Liver (tissue), 9 donors: ENCODE measurements around the gene NTM. TPM values are rescaled to one million over a fixed set of nuclear protein-coding genes. Genes with fewer than 3 reads are reported as not detected.

ENCODE experiments used
- DNase-seq: peaks from one replicate; pipeline ENCODE4 v3.0.0-alpha.2; 2017; ENCODE audit warnings: low spot score
- H3K27ac ChIP-seq, 2 donors: one replicate each; pipeline ENCODE4 v1.7.0; 2013; ENCODE audit warnings: inconsistent platforms in 2 of 2, low read length in 2 of 2, control low read depth in 1 of 2, low read depth in 1 of 2, mild to moderate bottlenecking in 1 of 2
- H3K27me3 ChIP-seq, 4 donors: one replicate each; pipeline versions ENCODE4 v1.6.1 to v1.7.0; 2013; ENCODE audit warnings: low read length in 3 of 4, inconsistent platforms in 1 of 4, mild to moderate bottlenecking in 1 of 4, moderate library complexity in 1 of 4; ENCODE audit not compliant: control insufficient read depth in 4 of 4, insufficient read depth in 4 of 4
- H3K36me3 ChIP-seq, 4 donors: one replicate each; pipeline versions ENCODE4 v1.6.1 to v1.7.0; 2013; ENCODE audit warnings: low read length in 3 of 4, mild to moderate bottlenecking in 3 of 4, low read depth in 1 of 4, moderate library complexity in 1 of 4; ENCODE audit not compliant: control insufficient read depth in 4 of 4, insufficient read depth in 3 of 4
- H3K4me1 ChIP-seq, 4 donors: one replicate each; pipeline versions ENCODE4 v1.6.1 to v1.7.0; 2013; ENCODE audit warnings: low read length in 3 of 4, mild to moderate bottlenecking in 3 of 4, moderate library complexity in 1 of 4; ENCODE audit not compliant: control insufficient read depth in 4 of 4, insufficient read depth in 4 of 4
- H3K4me3 ChIP-seq, 3 donors: one replicate each; pipeline versions ENCODE4 v1.6.1 to v1.7.0; 2013; ENCODE audit warnings: low read length in 3 of 3, control low read depth in 1 of 3, low read depth in 1 of 3, mild to moderate bottlenecking in 1 of 3
- H3K9ac ChIP-seq, 2 donors: one replicate each; pipeline ENCODE4 v1.7.0; 2013; ENCODE audit warnings: low read length in 2 of 2, mild to moderate bottlenecking in 2 of 2, moderate library complexity in 2 of 2, control low read depth in 1 of 2, low read depth in 1 of 2
- H3K9me3 ChIP-seq, 4 donors: one replicate each; pipeline versions ENCODE4 v1.6.1 to v1.7.0; 2013; ENCODE audit warnings: low read length in 3 of 4; ENCODE audit not compliant: control insufficient read depth in 4 of 4
- EGR1 ChIP-seq, 2 donors: IDR thresholded peaks; 2 replicates each; pipeline ENCODE4 v1.6.1; 2016 to 2018; ENCODE audit warnings: antibody characterized with exemption in 2 of 2, low read depth in 2 of 2
- FOXA2 ChIP-seq: IDR thresholded peaks from 2 replicates; pipeline ENCODE4 v1.6.1; 2016; ENCODE audit warnings: antibody characterized with exemption
- GABPA ChIP-seq, 2 donors: IDR thresholded peaks in 1 of 2; conservative IDR thresholded peaks in 1 of 2; 2 replicates each; pipeline ENCODE4 v1.6.1; 2016; ENCODE audit warnings: antibody characterized with exemption in 2 of 2, mild to moderate bottlenecking in 1 of 2, moderate library complexity in 1 of 2
- HNF4A ChIP-seq, 2 donors: conservative IDR thresholded peaks; 2 replicates each; pipeline ENCODE4 v1.6.1; 2016; ENCODE audit warnings: antibody characterized with exemption in 2 of 2, mild to moderate bottlenecking in 2 of 2
- HNF4G ChIP-seq: IDR thresholded peaks from 2 replicates; pipeline ENCODE4 v1.6.1; 2016; ENCODE audit warnings: antibody characterized with exemption
- JUND ChIP-seq, 2 donors: IDR thresholded peaks; 2 replicates each; pipeline ENCODE4 v1.6.1; 2016; ENCODE audit warnings: antibody characterized with exemption in 2 of 2
- RAD21 ChIP-seq, 2 donors: IDR thresholded peaks; 2 replicates each; pipeline ENCODE4 v1.6.1; 2016; ENCODE audit warnings: antibody characterized with exemption in 2 of 2, mild to moderate bottlenecking in 2 of 2
- RXRA ChIP-seq, 2 donors: IDR thresholded peaks; 2 replicates each; pipeline ENCODE4 v1.6.1; 2017 to 2018; ENCODE audit warnings: antibody characterized with exemption in 2 of 2, mild to moderate bottlenecking in 1 of 2
- SP1 ChIP-seq: IDR thresholded peaks from 2 replicates; pipeline ENCODE4 v1.6.1; 2018; ENCODE audit warnings: antibody characterized with exemption, mild to moderate bottlenecking
- TAF1 ChIP-seq: conservative IDR thresholded peaks from 2 replicates; pipeline ENCODE4 v1.6.1; 2016; ENCODE audit warnings: antibody characterized with exemption, mild to moderate bottlenecking
- YY1 ChIP-seq: IDR thresholded peaks from 2 replicates; pipeline ENCODE4 v1.6.1; 2016; ENCODE audit warnings: antibody characterized with exemption, mild to moderate bottlenecking
- WGBS: extraction: QIAGEN DNeasy Blood & Tissue Kit; methylation state at CpG from one replicate; pipeline ENCODE4 v1.1.7; 2013; 5-methylcytosine and 5-hydroxymethylcytosine counted together
- polyA plus RNA-seq, 2 donors: library from polyadenylated mRNA; stranded (reverse) in 1 of 2; unstranded in 1 of 2; fragments of 200-250 nt in 1 of 2; fragments of >200 nt in 1 of 2; fragmentation: Nextera tagmentation in 1 of 2; extraction: Ambion mirVana in 1 of 2; gene quantifications; one replicate each; pipeline versions ENCODE4 v1.2.1 to v1.2.3, GENCODE V29; 2013 to 2015
- total RNA-seq, 2 donors: library from RNA; depleted of rRNA; stranded (reverse); fragments of >200 nt; gene quantifications; one replicate each; pipeline ENCODE4 v1.2.3, GENCODE V29; 2014
- TF ChIP-seq, protein P1 (sequence below): IDR thresholded peaks from 2 replicates; pipeline ENCODE4 v1.6.1; 2016; ENCODE audit warnings: antibody characterized with exemption
- TF ChIP-seq, protein P2 (sequence below): IDR thresholded peaks from 2 replicates; pipeline ENCODE4 v1.6.1; 2016; ENCODE audit warnings: antibody characterized with exemption
- TF ChIP-seq, protein P3 (sequence below): fragments of 150-350 bp; IDR thresholded peaks from 2 replicates; pipeline ENCODE4 v1.5.1; 2017; ENCODE audit warnings: improper control_type of control experiment, low read depth, low read length; ENCODE audit not compliant: missing input control
- TF ChIP-seq, protein P4 (sequence below): IDR thresholded peaks from 2 replicates; pipeline ENCODE4 v1.6.1; 2016; ENCODE audit warnings: antibody characterized with exemption
- TF ChIP-seq, protein P5 (sequence below): IDR thresholded peaks from 2 replicates; pipeline ENCODE4 v1.6.1; 2016; ENCODE audit warnings: antibody characterized with exemption, mild to moderate bottlenecking
- donor health status: healthy.
- donor health status: healthy.
- donor health status: healthy.
- donor health status: healthy.
- donor health status: healthy.

The NTM gene
- total and polyA plus RNA-seq, 4 donors = 0.08 to 1.1 (median 0.08) TPM; not detected in 1

DNA sequence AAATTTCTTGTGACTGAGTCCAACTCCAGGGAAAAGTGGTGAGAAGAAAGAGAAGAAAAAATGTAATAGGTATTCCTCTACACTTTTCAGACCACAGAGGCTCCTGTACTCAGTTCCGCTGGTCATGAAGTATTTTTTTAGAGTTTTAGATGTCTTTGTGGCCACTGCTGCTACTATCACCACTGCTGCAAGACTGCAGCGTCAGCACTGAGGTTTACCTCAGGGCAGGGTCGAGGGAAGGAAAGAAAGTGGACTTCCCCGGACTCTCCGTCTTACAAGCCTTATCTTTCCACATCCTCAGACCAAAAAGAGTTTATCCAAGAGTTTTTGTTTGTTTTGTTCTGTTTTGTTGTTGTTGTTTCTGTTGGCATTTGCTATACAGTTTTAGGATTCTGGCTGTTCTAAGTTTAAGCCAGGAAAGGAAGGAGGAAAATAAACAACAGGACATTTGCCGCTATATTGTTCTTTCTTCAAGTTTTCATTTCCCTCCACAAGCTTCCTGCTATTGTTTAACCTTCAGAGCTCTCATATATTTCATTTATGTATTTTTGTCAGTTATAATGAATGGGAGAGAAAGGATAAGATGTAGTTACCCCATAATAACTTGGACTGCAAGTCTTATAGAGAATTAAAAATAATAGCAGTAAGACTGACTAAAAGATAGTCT, 919.3 kb downstream of the NTM start (continued):
- TF ChIP-seq, protein P1, sequence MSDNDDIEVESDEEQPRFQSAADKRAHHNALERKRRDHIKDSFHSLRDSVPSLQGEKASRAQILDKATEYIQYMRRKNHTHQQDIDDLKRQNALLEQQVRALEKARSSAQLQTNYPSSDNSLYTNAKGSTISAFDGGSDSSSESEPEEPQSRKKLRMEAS = no peak
- TF ChIP-seq, protein P2, sequence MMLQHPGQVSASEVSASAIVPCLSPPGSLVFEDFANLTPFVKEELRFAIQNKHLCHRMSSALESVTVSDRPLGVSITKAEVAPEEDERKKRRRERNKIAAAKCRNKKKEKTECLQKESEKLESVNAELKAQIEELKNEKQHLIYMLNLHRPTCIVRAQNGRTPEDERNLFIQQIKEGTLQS = no peak
- TF ChIP-seq HNF4A (conservative IDR thresholded peaks at IDR 0.05) = no peak
- TF ChIP-seq HNF4G = no peak
- TF ChIP-seq EGR1 (IDR thresholded peaks at IDR 0.05; ENCODE audit: low read depth in 2 of 2) = no peak
- no peak for TF ChIP-seq TAF1

DNA sequence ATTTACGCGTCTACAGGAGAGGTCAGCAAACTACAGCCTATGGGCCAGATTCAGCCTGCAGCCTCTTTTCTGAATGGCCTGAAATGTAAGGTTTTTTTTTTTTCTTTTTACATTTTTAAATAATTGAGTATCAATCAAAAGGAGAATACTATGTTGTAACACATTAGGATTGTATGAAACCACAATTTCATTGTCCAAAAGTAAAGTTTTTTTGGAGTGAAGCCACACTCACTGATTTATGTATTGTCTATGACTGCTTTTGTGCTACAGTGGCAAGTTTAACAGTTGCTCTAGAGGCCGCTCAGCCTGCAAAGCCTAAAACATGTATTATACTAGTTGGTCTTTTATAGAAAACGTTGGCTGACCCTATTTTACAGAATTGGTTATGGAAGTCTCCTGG, 923.2 kb downstream of the NTM start:
- TF ChIP-seq SP1 (no peak), GABPA (IDR thresholded peaks at IDR 0.05 in 1 of 2, conservative IDR thresholded peaks at IDR 0.05 in 1 of 2) (no peak), RXRA (IDR thresholded peaks at IDR 0.05) (no peak), YY1 (no peak), TAF1 (no peak), JUND (IDR thresholded peaks at IDR 0.05) (no peak), RAD21 (IDR thresholded peaks at IDR 0.05) (no peak), FOXA2 (no peak)
- TF ChIP-seq, protein P3, sequence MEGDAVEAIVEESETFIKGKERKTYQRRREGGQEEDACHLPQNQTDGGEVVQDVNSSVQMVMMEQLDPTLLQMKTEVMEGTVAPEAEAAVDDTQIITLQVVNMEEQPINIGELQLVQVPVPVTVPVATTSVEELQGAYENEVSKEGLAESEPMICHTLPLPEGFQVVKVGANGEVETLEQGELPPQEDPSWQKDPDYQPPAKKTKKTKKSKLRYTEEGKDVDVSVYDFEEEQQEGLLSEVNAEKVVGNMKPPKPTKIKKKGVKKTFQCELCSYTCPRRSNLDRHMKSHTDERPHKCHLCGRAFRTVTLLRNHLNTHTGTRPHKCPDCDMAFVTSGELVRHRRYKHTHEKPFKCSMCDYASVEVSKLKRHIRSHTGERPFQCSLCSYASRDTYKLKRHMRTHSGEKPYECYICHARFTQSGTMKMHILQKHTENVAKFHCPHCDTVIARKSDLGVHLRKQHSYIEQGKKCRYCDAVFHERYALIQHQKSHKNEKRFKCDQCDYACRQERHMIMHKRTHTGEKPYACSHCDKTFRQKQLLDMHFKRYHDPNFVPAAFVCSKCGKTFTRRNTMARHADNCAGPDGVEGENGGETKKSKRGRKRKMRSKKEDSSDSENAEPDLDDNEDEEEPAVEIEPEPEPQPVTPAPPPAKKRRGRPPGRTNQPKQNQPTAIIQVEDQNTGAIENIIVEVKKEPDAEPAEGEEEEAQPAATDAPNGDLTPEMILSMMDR = no peak
- TF ChIP-seq, protein P1 = no peak
- TF ChIP-seq, protein P4, sequence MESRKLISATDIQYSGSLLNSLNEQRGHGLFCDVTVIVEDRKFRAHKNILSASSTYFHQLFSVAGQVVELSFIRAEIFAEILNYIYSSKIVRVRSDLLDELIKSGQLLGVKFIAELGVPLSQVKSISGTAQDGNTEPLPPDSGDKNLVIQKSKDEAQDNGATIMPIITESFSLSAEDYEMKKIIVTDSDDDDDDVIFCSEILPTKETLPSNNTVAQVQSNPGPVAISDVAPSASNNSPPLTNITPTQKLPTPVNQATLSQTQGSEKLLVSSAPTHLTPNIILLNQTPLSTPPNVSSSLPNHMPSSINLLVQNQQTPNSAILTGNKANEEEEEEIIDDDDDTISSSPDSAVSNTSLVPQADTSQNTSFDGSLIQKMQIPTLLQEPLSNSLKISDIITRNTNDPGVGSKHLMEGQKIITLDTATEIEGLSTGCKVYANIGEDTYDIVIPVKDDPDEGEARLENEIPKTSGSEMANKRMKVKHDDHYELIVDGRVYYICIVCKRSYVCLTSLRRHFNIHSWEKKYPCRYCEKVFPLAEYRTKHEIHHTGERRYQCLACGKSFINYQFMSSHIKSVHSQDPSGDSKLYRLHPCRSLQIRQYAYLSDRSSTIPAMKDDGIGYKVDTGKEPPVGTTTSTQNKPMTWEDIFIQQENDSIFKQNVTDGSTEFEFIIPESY = no peak
- TF ChIP-seq, protein P5, sequence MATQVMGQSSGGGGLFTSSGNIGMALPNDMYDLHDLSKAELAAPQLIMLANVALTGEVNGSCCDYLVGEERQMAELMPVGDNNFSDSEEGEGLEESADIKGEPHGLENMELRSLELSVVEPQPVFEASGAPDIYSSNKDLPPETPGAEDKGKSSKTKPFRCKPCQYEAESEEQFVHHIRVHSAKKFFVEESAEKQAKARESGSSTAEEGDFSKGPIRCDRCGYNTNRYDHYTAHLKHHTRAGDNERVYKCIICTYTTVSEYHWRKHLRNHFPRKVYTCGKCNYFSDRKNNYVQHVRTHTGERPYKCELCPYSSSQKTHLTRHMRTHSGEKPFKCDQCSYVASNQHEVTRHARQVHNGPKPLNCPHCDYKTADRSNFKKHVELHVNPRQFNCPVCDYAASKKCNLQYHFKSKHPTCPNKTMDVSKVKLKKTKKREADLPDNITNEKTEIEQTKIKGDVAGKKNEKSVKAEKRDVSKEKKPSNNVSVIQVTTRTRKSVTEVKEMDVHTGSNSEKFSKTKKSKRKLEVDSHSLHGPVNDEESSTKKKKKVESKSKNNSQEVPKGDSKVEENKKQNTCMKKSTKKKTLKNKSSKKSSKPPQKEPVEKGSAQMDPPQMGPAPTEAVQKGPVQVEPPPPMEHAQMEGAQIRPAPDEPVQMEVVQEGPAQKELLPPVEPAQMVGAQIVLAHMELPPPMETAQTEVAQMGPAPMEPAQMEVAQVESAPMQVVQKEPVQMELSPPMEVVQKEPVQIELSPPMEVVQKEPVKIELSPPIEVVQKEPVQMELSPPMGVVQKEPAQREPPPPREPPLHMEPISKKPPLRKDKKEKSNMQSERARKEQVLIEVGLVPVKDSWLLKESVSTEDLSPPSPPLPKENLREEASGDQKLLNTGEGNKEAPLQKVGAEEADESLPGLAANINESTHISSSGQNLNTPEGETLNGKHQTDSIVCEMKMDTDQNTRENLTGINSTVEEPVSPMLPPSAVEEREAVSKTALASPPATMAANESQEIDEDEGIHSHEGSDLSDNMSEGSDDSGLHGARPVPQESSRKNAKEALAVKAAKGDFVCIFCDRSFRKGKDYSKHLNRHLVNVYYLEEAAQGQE = no peak
- 71% methylated on average over 4 of the region's 4 CpGs for WGBS
- no peak overlapping the region for H3K4me3 ChIP-seq
- no peaks in the 10 kb centered on the region for H3K4me1 ChIP-seq
- no peak for DNase-seq
- H3K9me3 ChIP-seq = no peaks in the 10 kb centered on the region
- no peaks in the 10 kb centered on the region for H3K36me3 ChIP-seq
- H3K27me3 ChIP-seq = no peaks in the 10 kb centered on the region
- H3K9ac ChIP-seq = no peak overlapping the region
- no peak overlapping the region for H3K27ac ChIP-seq
